ENCODE results near the gene RIPK4. TPM values are rescaled to one million over a fixed set of nuclear protein-coding genes. Genes with fewer than 3 reads are reported as not detected.

Gene RIPK4
- polyA plus RNA-seq, 3 donors = 0.05 to 0.09 TPM; not detected in 1

DNA sequence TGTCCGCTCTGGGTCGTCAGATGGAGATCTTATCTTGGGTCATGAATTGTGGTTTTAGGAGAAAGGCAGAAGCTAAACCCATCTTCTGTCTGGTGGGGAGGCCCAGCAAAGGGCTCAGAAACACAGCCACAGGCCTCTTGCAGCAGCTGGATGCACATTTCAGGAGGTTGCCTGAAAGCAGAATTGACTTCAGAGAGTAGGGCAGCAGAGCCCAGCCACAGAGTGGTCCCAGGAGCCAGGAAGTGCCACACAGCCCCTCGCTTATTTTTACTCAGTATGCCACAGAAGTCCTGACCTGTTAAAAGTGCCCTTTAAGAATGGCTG lies 8.3 kb upstream of the RIPK4 start:
- H3K9me3 ChIP-seq (replicated peaks in 1 of 2; ENCODE audit: control insufficient read depth in 1 of 2, insufficient read depth in 1 of 2, low read length in 2 of 2) = no peaks in the 10 kb centered on the region
- peaks cover 0 to 3% of the 10 kb centered on the region in 2 donors for H3K36me3 Mint-ChIP-seq
- no peak overlapping the region for H3K4me3 Mint-ChIP-seq
- peaks cover 0 to 6% of the 10 kb centered on the region in 2 donors for H3K4me1 ChIP-seq (ENCODE audit: control insufficient read depth in 1 of 2, insufficient read depth in 2 of 2, low read length in 2 of 2)
- peaks cover 54 to 77% (median 63%) of the 10 kb centered on the region in 3 donors for H3K27me3 Mint-ChIP-seq (ENCODE audit: low read depth in 3 of 3)
- peaks cover 29 to 51% of the 10 kb centered on the region in 2 donors for H3K27me3 ChIP-seq (ENCODE audit: control insufficient read depth in 2 of 2, insufficient read depth in 2 of 2, low read length in 2 of 2)
- no peaks in the 10 kb centered on the region for H3K36me3 ChIP-seq (replicated peaks in 1 of 2; ENCODE audit: control insufficient read depth in 1 of 2, insufficient read depth in 2 of 2, low read length in 2 of 2)
- H3K27ac Mint-ChIP-seq = no peak overlapping the region
- H3K27ac ChIP-seq (ENCODE audit: low read depth in 1 of 2, low read length in 2 of 2) = no peak overlapping the region
- H4K20me1 ChIP-seq (ENCODE audit: insufficient read depth, low read length) = no peaks in the 10 kb centered on the region
- no peak overlapping the region for H2AFZ ChIP-seq (ENCODE audit: insufficient read depth, low read depth, low read length, poor library complexity, severe bottlenecking)
- H3K4me1 Mint-ChIP-seq = peaks cover 16% of the 10 kb centered on the region
- H3K79me2 ChIP-seq (ENCODE audit: insufficient read depth, low read length) = no peaks in the 10 kb centered on the region
- TF ChIP-seq, protein P1, sequence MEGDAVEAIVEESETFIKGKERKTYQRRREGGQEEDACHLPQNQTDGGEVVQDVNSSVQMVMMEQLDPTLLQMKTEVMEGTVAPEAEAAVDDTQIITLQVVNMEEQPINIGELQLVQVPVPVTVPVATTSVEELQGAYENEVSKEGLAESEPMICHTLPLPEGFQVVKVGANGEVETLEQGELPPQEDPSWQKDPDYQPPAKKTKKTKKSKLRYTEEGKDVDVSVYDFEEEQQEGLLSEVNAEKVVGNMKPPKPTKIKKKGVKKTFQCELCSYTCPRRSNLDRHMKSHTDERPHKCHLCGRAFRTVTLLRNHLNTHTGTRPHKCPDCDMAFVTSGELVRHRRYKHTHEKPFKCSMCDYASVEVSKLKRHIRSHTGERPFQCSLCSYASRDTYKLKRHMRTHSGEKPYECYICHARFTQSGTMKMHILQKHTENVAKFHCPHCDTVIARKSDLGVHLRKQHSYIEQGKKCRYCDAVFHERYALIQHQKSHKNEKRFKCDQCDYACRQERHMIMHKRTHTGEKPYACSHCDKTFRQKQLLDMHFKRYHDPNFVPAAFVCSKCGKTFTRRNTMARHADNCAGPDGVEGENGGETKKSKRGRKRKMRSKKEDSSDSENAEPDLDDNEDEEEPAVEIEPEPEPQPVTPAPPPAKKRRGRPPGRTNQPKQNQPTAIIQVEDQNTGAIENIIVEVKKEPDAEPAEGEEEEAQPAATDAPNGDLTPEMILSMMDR (IDR thresholded peaks at IDR 0.05) = no peak
- intact Hi-C loops (cut with micrococcal nuclease) = no loop called here
- H3K4me2 ChIP-seq (replicated peaks; ENCODE audit: extremely low read depth, low read length, poor library complexity, severe bottlenecking) = no peak overlapping the region
- H3K9ac ChIP-seq (ENCODE audit: insufficient read depth, low read length, poor library complexity, severe bottlenecking) = no peak overlapping the region
- H3K9me3 Mint-ChIP-seq = peaks cover 0 to 4% (median 0%) of the 10 kb centered on the region in 7 donors
- no peak for DNase-seq
- no CpG with 5 or more reads among the region's 3 CpGs for WGBS (ENCODE audit: insufficient coverage)
- H3K4me3 ChIP-seq (replicated peaks in 1 of 3; ENCODE audit: low read depth in 2 of 3, low read length in 3 of 3) = no peak overlapping the region

DNA sequence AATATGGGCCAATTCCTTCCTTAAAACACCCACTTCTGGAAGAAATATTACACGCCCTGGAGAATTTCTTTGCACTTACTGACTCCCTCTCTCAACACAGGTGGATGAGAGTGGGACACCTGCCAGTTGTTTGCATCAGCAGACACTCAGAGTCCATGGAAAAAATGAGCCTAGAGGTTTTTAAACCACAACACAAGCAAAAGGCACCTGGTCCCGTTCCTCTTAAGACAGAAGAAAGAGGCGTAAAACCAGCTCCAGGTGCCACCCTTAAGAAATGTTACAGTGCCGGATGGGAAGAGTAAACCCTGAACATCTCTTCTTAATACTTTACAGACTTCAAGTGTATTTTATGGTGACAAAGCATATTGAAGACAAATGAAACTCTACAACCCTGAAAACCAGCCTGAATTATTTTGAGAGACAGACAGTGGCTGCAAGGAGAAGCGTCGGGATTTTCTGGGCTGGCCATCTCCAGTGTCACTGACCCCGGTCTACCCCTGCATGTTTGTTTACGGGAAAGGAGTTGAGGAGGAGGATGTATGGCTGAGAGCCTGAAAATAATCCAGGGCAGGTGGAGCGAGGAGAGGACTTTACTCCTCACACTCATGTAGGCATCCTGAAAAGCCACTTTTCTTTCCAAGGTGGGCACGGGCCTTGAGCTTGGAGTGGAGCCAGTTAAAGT lies 7.8 kb upstream of the RIPK4 start:
- Histone ChIP-seq H3K4me2 (replicated peaks; ENCODE audit: extremely low read depth, low read length, poor library complexity, severe bottlenecking) (no peak overlapping the region), H3K9me3 (replicated peaks in 1 of 2; ENCODE audit: control insufficient read depth in 1 of 2, insufficient read depth in 1 of 2, low read length in 2 of 2) (peaks cover 0 to 3% of the 10 kb centered on the region in 2 donors), H3K27me3 (ENCODE audit: control insufficient read depth in 2 of 2, insufficient read depth in 2 of 2, low read length in 2 of 2) (peaks cover 30 to 51% of the 10 kb centered on the region in 2 donors), H4K20me1 (ENCODE audit: insufficient read depth, low read length) (no peaks in the 10 kb centered on the region), H3K4me3 (replicated peaks in 1 of 3; ENCODE audit: low read depth in 2 of 3, low read length in 3 of 3) (no peak overlapping the region), H3K9ac (ENCODE audit: insufficient read depth, low read length, poor library complexity, severe bottlenecking) (no peak overlapping the region), H3K27ac (ENCODE audit: low read depth in 1 of 2, low read length in 2 of 2) (no peak overlapping the region), H3K4me1 (ENCODE audit: control insufficient read depth in 1 of 2, insufficient read depth in 2 of 2, low read length in 2 of 2) (peaks cover 0 to 6% of the 10 kb centered on the region in 2 donors), H3K36me3 (replicated peaks in 1 of 2; ENCODE audit: control insufficient read depth in 1 of 2, insufficient read depth in 2 of 2, low read length in 2 of 2) (no peaks in the 10 kb centered on the region), H2AFZ (ENCODE audit: insufficient read depth, low read depth, low read length, poor library complexity, severe bottlenecking) (no peak overlapping the region), H3K79me2 (ENCODE audit: insufficient read depth, low read length) (no peaks in the 10 kb centered on the region)
- Mint-ChIP-seq H3K27me3 (ENCODE audit: low read depth in 3 of 3) (peaks cover 57 to 80% (median 65%) of the 10 kb centered on the region in 3 donors), H3K27ac (peak overlapping the region in 1 of 7 donors; percentile 17), H3K9me3 (peaks cover 0 to 4% (median 0%) of the 10 kb centered on the region in 7 donors), H3K36me3 (peaks cover 0 to 4% of the 10 kb centered on the region in 2 donors), H3K4me1 (peaks cover 15% of the 10 kb centered on the region), H3K4me3 (peak overlapping the region in 1 of 2 donors; percentile 37)
- DNase-seq = no peak
- TF ChIP-seq, protein P1 (IDR thresholded peaks at IDR 0.05) = no peak
- intact Hi-C loops (cut with micrococcal nuclease) = no loop called here
- WGBS (ENCODE audit: insufficient coverage) = 67% methylated on average over 1 of the region's 10 CpGs
